Measurements from ENCODE around the gene SLC44A4. TPM values are rescaled to one million over a fixed set of nuclear protein-coding genes. Genes with fewer than 3 reads are reported as not detected.
"Not testable (repeated sequence)": the region's sequence is repeated elsewhere in the genome, so short reads cannot be mapped to it uniquely, and the experiment has no call there.

Gene SLC44A4
- total RNA-seq, result not detected
- long read RNA-seq, result 0 reads

GRCh38 chr6:31878726-31879125, at the start of gene SLC44A4:
Gene SLC44A4 (minus strand): TSS chr6:31878997. CDS start chr6:31878980, 17 bp downstream.
- DNase-seq (no peak), ATAC-seq (no peak)
- intact Hi-C loops (cut with DNase I), result no loop called here

- ATAC-seq (no peak), DNase-seq (no peak)
- intact Hi-C loops (cut with DNase I), result no loop called here
Measured at GRCh38 chr6:31928672-31928939, 49.8 kb upstream of the SLC44A4 start.

- ATAC-seq, result peak in 1 of 2 donors; percentile 12
- DNase-seq, result no peak
- intact Hi-C loops (cut with DNase I), result no loop called here
Measured at GRCh38 chr6:31927863-31928671, 49.3 kb upstream of the SLC44A4 start.

GRCh38 chr6:31927242-31927862, 48.6 kb upstream of the SLC44A4 start, which contains the start of gene C2:
Gene C2 (plus strand): TSS chr6:31927717. CDS start chr6:31927753, 36 bp downstream.
- intact Hi-C loops (cut with DNase I), result no loop called here
- peak; percentile 15 to 47 for ATAC-seq
- DNase-seq, result no peak

- ATAC-seq, result peak in 1 of 2 donors; percentile 41
- DNase-seq, result no peak
- intact Hi-C loops (cut with DNase I), result no loop called here
Measured at GRCh38 chr6:31922942-31923341, 44.1 kb upstream of the SLC44A4 start.

GRCh38 chr6:31920811-31921210, 42.0 kb upstream of the SLC44A4 start:
- no peak for DNase-seq
- intact Hi-C loops (cut with DNase I), result no loop called here
- peak in 1 of 2 donors; percentile 71 for ATAC-seq

- ATAC-seq, result no peak
Measured at GRCh38 chr6:31919624-31920303, 41.0 kb upstream of the SLC44A4 start.

GRCh38 chr6:31918069-31918720, 39.4 kb upstream of the SLC44A4 start:
- intact Hi-C loops (cut with DNase I), result no loop called here
- DNase-seq (no peak), ATAC-seq (no peak)

More at GRCh38 chr6:31919624-31920303, 41.0 kb upstream of the SLC44A4 start:
- DNase-seq, result no peak
- intact Hi-C loops (cut with DNase I), result no loop called here

GRCh38 chr6:31915756-31916155, 37.0 kb upstream of the SLC44A4 start:
- no peak for ATAC-seq
- intact Hi-C loops (cut with DNase I), result no loop called here
- no peak for DNase-seq

GRCh38 chr6:31915351-31915750, 36.6 kb upstream of the SLC44A4 start:
- DNase-seq (no peak), ATAC-seq (no peak)
- intact Hi-C loops (cut with DNase I), result no loop called here

- intact Hi-C loops (cut with DNase I), result no loop called here
- no peak for DNase-seq
- ATAC-seq, result no peak
Measured at GRCh38 chr6:31911826-31912585, 33.2 kb upstream of the SLC44A4 start.

GRCh38 chr6:31909298-31909697, 30.5 kb upstream of the SLC44A4 start:
- not testable (repeated sequence) for ATAC-seq, DNase-seq
- intact Hi-C loops (cut with DNase I), result loop anchor here in 1 of 2 donors (5.0 kb wide), 1 partner anchor 38 kb away; the partner anchor contains the start of gene CFB

- DNase-seq (no peak), ATAC-seq (no peak)
- intact Hi-C loops (cut with DNase I), result loop anchor here in 1 of 2 donors (5.0 kb wide), 1 partner anchor 39 kb away; the partner anchor contains the start of gene CFB
Measured at GRCh38 chr6:31908791-31909190, 30.0 kb upstream of the SLC44A4 start.

GRCh38 chr6:31908255-31908654, 29.5 kb upstream of the SLC44A4 start:
- DNase-seq, ATAC-seq: not testable (repeated sequence)
- intact Hi-C loops (cut with DNase I), result loop anchor here in 1 of 2 donors (5.0 kb wide), 1 partner anchor 39 kb away; the partner anchor contains the start of gene CFB

- intact Hi-C loops (cut with DNase I), result loop anchor here in 1 of 2 donors (5.0 kb wide), 1 partner anchor 40 kb away; the partner anchor contains the start of gene CFB
- peak; percentile 61 to 62 for ATAC-seq
- DNase-seq, result no peak
Measured at GRCh38 chr6:31907158-31907813, 28.5 kb upstream of the SLC44A4 start.

- ATAC-seq, DNase-seq: not testable (repeated sequence)
- intact Hi-C loops (cut with DNase I), result loop anchor here in 1 of 2 donors (5.0 kb wide), 1 partner anchor 41 kb away; the partner anchor contains the start of gene CFB
Measured at GRCh38 chr6:31906727-31907126, 27.9 kb upstream of the SLC44A4 start.

- ATAC-seq, result no peak
- intact Hi-C loops (cut with DNase I), result loop anchor here in 1 of 2 donors (5.0 kb wide), 1 partner anchor 41 kb away; the partner anchor contains the start of gene CFB
- DNase-seq, result no peak
Measured at GRCh38 chr6:31906122-31906521, 27.3 kb upstream of the SLC44A4 start.

- DNase-seq, result no peak
- no peak for ATAC-seq
- intact Hi-C loops (cut with DNase I), result loop anchor here in 1 of 2 donors (5.0 kb wide), 1 partner anchor 42 kb away; the partner anchor contains the start of gene CFB
Measured at GRCh38 chr6:31905041-31905440, 26.2 kb upstream of the SLC44A4 start.

All from left cardiac atrium (tissue), 4 donors.